ELF-1 (cell line): ENCODE results near the gene CREBBP.
A peak's percentile ranks its signal among the peaks of the same experiment; 100 is the strongest.

Source experiments
- DNase-seq: peaks from one replicate; pipeline ENCODE4 v3.0.0-alpha.2; 2016; ENCODE audit warnings: low read depth, low spot score

Gene CREBBP

GRCh38 chr16:3736116-3736515 is 144.4 kb downstream of the CREBBP start:
- DNase-seq: no peak

- DNase-seq: no peak
These were observed 145.0 kb downstream of the CREBBP start for GRCh38 chr16:3735541-3735940.

- DNase-seq: no peak
These were observed 145.7 kb downstream of the CREBBP start for GRCh38 chr16:3734758-3735221.

GRCh38 chr16:3734084-3734757 is 146.3 kb downstream of the CREBBP start:
- DNase-seq: no peak

GRCh38 chr16:3732171-3732570 is 148.3 kb downstream of the CREBBP start:
- no peak for DNase-seq

- DNase-seq: no peak
These were observed 149.2 kb downstream of the CREBBP start for GRCh38 chr16:3731126-3731935.

GRCh38 chr16:3730161-3731125 is 150.1 kb downstream of the CREBBP start:
- no peak for DNase-seq

GRCh38 chr16:3729161-3730112 is 151.1 kb downstream of the CREBBP start:
- DNase-seq: no peak

GRCh38 chr16:3728424-3729160 is 151.9 kb downstream of the CREBBP start:
- DNase-seq: no peak

- DNase-seq: no peak
These were observed 152.6 kb downstream of the CREBBP start for GRCh38 chr16:3727806-3728381.

- DNase-seq: no peak
These were observed 154.4 kb downstream of the CREBBP start for GRCh38 chr16:3726021-3726687.

- DNase-seq: no peak
These were observed 155.2 kb downstream of the CREBBP start for GRCh38 chr16:3725276-3725675.

- no peak for DNase-seq
These were observed 158.0 kb downstream of the CREBBP start for GRCh38 chr16:3722508-3722907.

GRCh38 chr16:3720418-3720817 is 160.1 kb downstream of the CREBBP start:
- no peak for DNase-seq

GRCh38 chr16:3718628-3719027 is 161.9 kb downstream of the CREBBP start:
- no peak for DNase-seq

- DNase-seq: no peak
These were observed 162.5 kb downstream of the CREBBP start for GRCh38 chr16:3718019-3718391.

- peak; percentile 65 for DNase-seq
These were observed 163.1 kb downstream of the CREBBP start, which contains the start of gene TRAP1 for GRCh38 chr16:3717235-3718018. TSS of gene TRAP1 (minus strand) at chr16:3717524. CDS start at chr16:3717508, 16 bp downstream.

GRCh38 chr16:3716831-3717234 is 163.7 kb downstream of the CREBBP start:
- DNase-seq: peak; percentile 44
